ENCODE results near the gene SLC2A9. TPM values are rescaled to one million over a fixed set of nuclear protein-coding genes. Genes with fewer than 3 reads are reported as not detected.

SLC2A9 gene
- total RNA-seq, 1 donor from 2014 or later = 1.2 TPM

GRCh38 chr4:9867751-9868425, 153.4 kb downstream of the SLC2A9 start:
- intact Hi-C loops (cut with micrococcal nuclease) = no loop called here
- no peak for ATAC-seq (ENCODE audit: low read depth)
- peaks cover 4% of the 10 kb centered on the region for H3K9me3 Mint-ChIP-seq
- CTCF ChIA-PET = no interaction called here
- no peak for TF ChIP-seq CTCF (IDR thresholded peaks at IDR 0.05)
- no peaks in the 10 kb centered on the region for H3K36me3 Mint-ChIP-seq (ENCODE audit: low read depth)
- no peaks in the 10 kb centered on the region for H3K27me3 Mint-ChIP-seq
- DNase-seq = no peak
- no peak overlapping the region for H3K27ac Mint-ChIP-seq
- no peak overlapping the region for H3K4me3 Mint-ChIP-seq
- no peaks in the 10 kb centered on the region for H3K4me1 Mint-ChIP-seq
- POLR2A ChIA-PET = no interaction called here

GRCh38 chr4:9866931-9867330, 154.4 kb downstream of the SLC2A9 start:
- H3K27ac Mint-ChIP-seq = no peak overlapping the region
- no peak for TF ChIP-seq CTCF (IDR thresholded peaks at IDR 0.05)
- DNase-seq (no peak), ATAC-seq (ENCODE audit: low read depth) (no peak)
- no peaks in the 10 kb centered on the region for H3K27me3 Mint-ChIP-seq
- intact Hi-C loops (cut with micrococcal nuclease) = no loop called here
- POLR2A ChIA-PET = no interaction called here
- H3K36me3 Mint-ChIP-seq (ENCODE audit: low read depth) = no peaks in the 10 kb centered on the region
- no peak overlapping the region for H3K4me3 Mint-ChIP-seq
- CTCF ChIA-PET = no interaction called here
- H3K4me1 Mint-ChIP-seq = no peaks in the 10 kb centered on the region
- peaks cover 4% of the 10 kb centered on the region for H3K9me3 Mint-ChIP-seq

- ChIA-PET POLR2A (no interaction called here), CTCF (no interaction called here)
- no peak overlapping the region for H3K4me3 Mint-ChIP-seq
- no peaks in the 10 kb centered on the region for H3K4me1 Mint-ChIP-seq
- TF ChIP-seq CTCF (IDR thresholded peaks at IDR 0.05) = no peak
- H3K36me3 Mint-ChIP-seq (ENCODE audit: low read depth) = no peaks in the 10 kb centered on the region
- H3K27ac Mint-ChIP-seq = no peak overlapping the region
- intact Hi-C loops (cut with micrococcal nuclease) = no loop called here
- DNase-seq (no peak), ATAC-seq (ENCODE audit: low read depth) (no peak)
- peaks cover 1% of the 10 kb centered on the region for H3K9me3 Mint-ChIP-seq
- H3K27me3 Mint-ChIP-seq = no peaks in the 10 kb centered on the region
These were observed 159.7 kb downstream of the SLC2A9 start for GRCh38 chr4:9861561-9861960.

- Mint-ChIP-seq H3K4me1 (no peaks in the 10 kb centered on the region), H3K36me3 (ENCODE audit: low read depth) (no peaks in the 10 kb centered on the region), H3K9me3 (peaks cover 9% of the 10 kb centered on the region), H3K4me3 (no peak overlapping the region), H3K27ac (no peak overlapping the region), H3K27me3 (no peaks in the 10 kb centered on the region)
- POLR2A ChIA-PET = no interaction called here
- intact Hi-C loops (cut with micrococcal nuclease) = no loop called here
- TF ChIP-seq CTCF (IDR thresholded peaks at IDR 0.05) = no peak
- CTCF ChIA-PET = no interaction called here
- DNase-seq (no peak), ATAC-seq (ENCODE audit: low read depth) (no peak)
These were observed 161.5 kb downstream of the SLC2A9 start for GRCh38 chr4:9859810-9860209.

GRCh38 chr4:9849538-9849920, 171.8 kb downstream of the SLC2A9 start:
- TF ChIP-seq CTCF (IDR thresholded peaks at IDR 0.05) = no peak
- H3K4me1 Mint-ChIP-seq = no peaks in the 10 kb centered on the region
- ATAC-seq (ENCODE audit: low read depth) = no peak
- ChIA-PET POLR2A (no interaction called here), CTCF (no interaction called here)
- no peaks in the 10 kb centered on the region for H3K27me3 Mint-ChIP-seq
- no peak overlapping the region for H3K27ac Mint-ChIP-seq
- intact Hi-C loops (cut with micrococcal nuclease) = no loop called here
- DNase-seq = no peak
- no peak overlapping the region for H3K4me3 Mint-ChIP-seq
- no peaks in the 10 kb centered on the region for H3K36me3 Mint-ChIP-seq (ENCODE audit: low read depth)
- H3K9me3 Mint-ChIP-seq = no peaks in the 10 kb centered on the region
